HG03139 (cell line): Measurements from ENCODE around the gene BUB1.
"Not testable (repeated sequence)": the region's sequence is repeated elsewhere in the genome, so short reads cannot be mapped to it uniquely, and the experiment has no call there.

Experiments used
- ATAC-seq: cut with Tn5 transposase; IDR thresholded peaks from one replicate; pipeline ENCODE4 v1.9.1; 2021; ENCODE audit not compliant: unreplicated experiment

BUB1 gene

DNA sequence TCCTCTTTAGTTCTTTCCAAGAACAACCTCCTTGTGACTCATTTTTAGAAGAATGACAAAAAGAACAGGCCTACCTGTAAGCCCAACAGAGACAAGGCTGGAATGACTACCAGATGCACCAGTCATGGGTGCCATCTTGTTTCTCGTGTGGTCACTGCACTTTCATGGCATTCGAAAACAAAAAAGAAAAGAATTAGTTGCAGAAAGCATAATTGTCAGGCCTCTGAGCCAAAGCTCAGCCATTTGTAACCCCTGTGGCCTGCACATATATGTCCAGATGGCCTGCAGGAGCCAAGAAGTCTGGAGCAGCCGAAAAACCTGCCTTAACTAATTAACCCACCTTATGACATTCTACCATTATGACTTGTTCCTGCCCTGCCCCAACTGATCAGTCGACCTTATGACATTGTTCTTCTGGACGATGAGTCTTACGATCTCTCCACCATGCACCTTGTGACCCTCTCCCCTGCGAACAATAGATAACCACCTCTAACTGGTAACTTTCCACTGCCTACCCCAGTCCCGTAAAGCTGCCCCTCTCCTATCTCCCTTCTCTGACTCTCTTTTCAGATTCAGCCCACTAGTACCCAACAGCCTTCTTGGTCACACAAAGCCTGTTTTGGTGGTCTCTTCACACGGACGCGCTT lies 13.9 kb upstream of the BUB1 start:
- ATAC-seq: no peak

DNA sequence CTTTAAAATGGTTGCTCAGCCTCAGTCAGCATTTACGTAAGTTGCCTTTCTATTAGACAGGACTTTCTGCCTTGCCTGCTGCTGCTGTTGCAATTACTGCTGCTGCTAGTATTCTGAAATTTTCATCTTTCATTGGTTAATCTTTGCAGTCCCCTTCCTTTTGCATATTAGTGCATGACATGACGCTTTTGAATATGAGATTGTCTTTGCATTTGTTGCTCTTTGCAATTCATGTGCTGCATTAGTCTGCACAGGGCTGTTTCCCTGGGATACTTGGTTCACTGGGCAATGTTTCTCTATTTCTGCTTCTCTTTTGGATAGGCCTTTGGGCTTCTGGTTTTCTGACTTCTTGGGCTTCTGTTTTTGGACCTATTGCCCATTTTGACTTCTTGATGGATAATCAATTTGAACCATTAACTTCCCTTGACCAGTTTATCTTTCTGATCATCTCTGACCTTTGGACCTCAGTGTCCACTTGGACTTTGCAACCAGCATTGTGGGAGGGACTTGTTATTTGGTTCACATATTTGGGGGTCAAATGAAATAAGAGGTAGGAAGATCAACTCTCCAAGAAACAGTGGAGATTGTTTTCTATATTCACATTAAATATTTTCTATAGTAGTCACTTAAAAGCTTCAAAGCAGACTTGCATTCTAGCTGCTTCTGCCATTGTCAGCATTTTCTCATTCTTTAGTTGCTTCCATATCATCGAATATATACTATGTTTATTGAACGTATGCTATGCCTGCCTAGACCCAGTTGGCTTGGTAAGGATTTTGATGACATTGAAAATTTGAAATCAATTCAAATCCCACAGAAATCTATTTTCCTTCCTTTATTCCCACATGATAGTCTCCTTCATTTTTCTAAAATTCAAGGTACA lies 12.5 kb upstream of the BUB1 start:
- ATAC-seq: no peak

DNA sequence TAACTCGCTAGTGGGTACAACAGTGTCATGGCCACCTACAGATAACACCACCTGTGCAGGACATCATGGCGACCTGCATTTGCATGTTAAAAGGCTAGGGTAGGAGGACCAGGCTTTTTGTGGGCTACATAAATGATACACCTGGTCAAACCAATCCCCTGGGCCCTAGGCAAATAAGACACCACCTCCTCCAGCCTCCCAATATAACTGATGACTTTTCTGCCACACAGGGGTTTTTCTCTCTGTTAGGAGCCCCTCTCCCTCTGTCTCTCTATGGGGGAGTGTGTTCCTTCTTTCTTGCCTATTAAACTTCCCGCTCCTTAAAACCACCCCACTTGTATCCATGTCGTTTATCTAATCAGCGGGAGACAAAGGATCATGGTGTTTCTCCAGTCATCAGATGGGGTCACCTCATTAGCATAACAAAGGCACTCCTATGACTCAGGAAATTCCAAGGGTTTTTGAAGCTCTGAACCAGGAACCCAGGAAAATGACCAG lies 10.8 kb upstream of the BUB1 start:
- no peak for ATAC-seq

DNA sequence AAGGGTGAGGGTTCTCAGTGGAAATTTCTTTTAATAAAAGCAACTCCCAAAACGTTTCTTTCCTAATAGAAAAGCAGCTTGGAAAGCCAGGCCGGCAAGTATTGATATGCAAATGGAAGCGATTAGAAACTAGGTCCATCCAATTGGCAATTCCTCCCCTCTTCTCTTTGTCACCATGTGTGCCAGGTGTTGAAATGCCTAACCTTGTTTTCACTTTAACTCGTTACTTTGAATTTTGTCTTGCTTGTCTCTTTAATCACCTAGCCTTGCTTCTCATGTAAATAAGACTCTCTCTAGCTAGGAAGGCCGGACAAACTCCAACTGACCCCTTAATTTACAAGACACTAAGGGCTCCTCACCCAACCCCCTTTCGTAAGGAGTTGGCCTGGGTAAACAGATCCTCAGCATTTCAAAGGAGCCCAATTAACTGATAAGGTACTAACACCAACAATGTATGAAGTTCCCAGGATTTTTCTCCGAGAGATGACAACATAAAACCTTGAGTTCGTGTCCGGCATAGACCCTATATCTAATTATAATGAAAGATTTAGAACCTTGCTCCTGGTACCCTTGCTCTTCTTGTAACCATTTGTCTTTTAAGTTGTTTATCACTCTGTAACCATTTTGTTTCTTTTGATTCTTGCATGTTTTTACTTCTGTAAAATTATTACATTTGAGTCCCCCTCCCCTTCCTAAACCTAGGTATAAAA lies 10.1 kb upstream of the BUB1 start:
- ATAC-seq: not testable (repeated sequence)

DNA sequence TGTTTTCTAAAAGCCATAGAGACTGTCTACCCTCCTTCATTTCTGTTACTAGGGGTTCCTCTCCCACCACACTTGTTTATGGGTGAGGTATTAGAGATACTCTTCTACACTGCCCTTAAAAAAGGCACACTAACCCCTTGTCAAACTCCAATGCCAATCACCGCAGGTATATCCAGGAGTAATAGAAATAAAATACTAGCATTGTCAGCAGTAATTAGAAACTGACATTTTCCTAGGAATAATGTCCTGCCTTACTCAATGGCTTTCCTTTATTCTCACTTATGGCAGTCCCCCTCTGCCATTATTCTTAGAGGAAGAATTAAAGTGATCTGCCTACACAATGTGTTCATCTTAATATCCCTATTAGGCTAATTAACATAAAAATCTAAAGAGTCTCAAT lies 5.0 kb upstream of the BUB1 start:
- no peak for ATAC-seq

DNA sequence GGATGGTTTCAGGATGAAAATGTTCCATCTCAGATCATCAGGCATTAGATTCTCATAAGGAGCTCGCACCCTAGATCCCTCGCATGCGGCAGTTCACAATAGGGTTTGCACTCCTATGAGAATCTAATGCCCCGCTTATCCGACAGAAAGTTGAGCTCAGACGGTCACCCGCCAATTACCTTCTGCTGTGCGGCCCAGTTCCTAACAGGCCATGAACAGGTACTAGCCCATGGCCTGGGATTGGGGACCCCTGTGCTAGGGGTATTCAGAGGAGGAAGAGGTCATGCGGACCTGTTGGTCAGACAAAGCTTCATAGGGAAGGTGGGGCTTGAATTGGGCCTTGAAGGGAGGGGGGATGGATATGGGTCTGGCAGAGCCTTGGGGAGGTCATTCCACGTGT lies 4.4 kb upstream of the BUB1 start:
- ATAC-seq: no peak

DNA sequence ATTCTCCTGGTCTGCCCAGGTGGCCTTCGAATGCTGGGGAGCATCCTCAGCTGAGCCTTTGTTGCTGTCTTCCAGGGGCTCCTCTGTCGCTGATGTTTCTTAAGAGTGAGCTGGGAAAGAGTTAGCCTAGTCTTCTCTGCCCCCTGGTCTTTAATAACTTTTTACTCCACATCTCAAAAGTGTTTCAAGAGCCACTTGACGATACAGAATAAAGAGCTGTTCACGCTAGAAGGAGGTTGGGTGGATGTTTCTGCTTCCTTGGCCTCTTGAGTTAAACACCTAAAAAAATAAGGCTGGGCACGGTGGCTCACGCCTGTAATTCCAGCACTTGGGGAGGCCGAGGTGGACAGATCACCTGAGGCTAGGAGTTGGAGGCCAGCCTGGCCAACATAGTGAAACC lies 2.8 kb upstream of the BUB1 start:
- no peak for ATAC-seq

DNA sequence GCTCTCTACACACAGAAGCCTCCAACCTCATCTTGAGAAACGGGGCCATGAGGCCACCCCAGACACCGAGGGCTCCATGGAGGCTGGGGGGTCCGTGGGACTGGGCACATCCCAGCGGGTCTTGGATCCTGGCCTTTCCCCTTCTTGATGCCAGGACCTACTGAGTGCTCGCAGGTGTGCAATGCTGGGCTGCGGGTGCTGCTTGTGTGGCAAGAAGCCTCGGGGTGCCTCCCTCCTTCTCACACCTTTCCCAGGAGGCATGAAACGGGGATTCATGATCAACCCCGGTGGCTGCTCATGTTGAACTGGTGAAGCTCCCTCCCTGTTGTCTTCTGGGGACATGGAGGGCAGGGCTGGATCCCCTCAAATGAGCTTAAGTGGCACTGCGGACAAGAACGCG lies 2.0 kb upstream of the BUB1 start:
- ATAC-seq: no peak

DNA sequence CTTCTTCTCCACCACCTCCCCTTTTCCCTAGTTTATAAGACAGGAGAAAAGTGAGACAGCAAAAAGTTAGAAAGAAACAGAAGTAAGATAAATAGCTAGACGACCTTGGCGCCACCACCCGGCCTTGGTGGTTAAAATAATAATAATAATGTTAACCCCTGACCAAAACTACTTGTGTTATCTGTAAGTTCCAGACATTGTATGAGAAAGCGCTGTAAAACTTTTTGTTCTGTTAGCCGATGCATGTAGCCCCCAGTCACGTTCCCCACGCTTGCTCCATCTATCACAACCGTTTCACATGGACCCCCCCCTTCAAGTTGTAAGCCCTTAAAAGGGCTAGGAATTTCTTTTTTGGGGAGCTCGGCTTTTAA lies 1.5 kb upstream of the BUB1 start:
- ATAC-seq: no peak

DNA sequence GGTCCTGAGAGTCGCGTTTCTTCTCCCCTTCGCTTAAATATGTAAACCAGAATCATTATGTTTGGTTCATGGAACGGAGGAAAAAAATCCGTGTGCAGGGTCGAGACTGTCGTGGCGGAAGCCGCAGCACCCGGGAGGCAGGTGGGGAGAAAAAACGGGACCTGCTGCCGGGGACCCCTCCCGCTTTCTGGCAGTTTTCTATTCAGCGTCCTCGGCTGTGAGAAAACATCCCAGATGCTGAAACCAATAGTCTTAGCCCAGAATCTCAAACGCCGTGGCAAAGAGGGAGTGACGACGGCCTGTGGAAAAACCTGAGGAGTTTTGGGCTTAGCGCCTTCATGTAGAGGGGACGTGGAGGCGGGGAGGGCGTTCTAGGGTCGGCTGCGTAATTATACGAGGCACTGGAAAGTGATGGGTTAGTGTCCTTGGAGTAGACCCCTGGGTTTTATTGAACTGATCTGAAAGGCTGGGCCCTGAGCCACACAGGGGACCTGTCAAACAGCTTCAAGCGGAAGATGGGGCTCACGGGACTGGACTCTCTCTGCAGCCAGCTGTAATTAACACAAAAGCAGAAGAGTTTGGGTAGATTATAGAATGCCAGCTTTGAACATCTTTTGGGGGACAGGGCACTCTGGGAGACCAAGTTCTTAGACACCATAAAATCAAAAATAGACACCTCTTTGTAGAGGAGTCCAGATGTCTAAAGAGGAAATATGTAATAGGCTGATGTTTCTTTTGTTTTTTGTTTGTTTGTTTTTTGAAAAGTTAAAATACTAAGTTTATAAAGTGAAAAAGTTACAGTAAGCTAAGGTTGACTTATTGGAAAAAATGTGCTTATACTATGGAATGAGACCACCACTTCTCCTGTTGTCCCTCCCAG lies 834 bp upstream of the BUB1 start:
- ATAC-seq: no peak

DNA sequence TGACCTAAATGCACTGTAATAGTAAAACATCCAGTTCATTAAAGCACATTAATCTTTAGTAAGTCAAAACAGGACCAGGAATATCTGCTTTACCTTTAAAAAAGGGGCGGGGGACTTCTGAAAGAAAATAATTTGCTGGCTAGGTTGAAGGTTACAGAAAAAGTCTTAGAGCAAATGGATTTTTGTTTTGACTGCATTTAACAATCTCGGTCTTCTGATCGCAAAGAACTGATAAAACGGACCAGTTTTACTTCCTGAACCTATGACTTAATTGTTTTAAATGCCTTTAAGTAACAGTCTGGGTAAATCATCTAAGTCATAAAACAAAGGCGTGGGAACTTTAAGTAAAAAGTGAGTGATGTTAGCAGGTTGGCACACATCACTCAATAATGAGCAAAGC lies 783 bp downstream of the BUB1 start:
- ATAC-seq: no peak

DNA sequence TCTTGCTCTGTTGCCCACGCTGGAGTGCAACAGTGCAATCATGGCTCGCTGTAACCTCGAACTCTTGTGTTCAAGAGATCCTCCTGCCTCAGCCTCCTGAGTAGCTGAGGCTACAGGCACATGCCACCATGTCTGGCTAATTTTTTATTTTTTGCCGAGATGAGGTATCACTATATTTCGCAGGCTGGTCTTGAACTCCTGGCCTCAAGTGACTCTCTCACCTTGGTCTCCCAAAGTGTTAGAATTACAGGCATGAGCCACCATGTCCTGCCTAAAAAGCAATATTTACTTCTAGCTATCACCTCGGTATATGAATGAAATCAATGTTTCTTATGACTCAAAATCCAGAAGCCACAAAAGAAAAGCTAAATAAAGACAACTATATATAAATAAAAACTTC lies 2.2 kb downstream of the BUB1 start:
- peak; percentile 8 for ATAC-seq

DNA sequence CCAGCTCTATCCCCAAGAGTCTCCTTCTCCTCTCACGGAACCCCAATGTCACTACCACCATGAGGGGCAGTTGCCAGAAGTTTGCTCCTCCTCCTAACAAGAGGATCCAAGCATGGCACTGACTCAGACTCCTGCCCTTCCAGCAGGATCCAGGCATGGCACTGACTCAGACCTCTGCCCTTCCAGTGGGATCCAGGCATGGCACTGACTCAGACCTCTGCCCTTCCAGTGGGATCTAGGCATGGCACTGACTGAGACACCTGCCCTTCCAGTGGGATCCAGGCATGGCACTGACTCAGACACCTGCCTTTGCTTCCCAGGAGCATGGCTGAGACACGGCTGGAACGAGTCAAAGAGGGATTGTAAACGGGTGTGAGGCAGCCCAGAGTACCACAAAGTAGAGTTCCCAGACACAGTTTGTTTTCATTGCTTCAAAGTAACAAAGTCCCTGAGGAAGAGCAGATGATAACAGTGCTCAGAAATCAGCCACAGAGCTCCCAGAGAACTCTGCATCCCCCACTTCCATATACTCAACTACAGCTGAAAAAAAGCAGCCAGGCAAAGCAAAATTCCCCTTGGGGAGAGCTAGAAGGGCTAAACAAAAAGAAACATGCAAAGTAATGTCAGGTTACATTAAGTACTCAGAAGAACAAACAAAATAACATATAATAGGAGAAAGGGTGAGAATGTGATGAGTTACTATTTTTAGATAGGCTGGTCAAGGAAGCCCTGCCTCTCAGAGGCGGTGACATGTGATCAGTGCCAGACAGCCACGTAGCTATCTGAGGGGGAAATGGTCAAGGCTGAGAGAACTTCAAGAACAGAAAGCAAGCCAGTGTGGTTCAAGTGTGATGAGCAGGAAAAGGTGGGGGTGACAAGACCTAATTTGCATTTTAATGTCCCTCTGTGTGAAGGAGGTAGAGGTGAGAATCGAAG lies 3.0 kb downstream of the BUB1 start:
- ATAC-seq: peak; percentile 74

DNA sequence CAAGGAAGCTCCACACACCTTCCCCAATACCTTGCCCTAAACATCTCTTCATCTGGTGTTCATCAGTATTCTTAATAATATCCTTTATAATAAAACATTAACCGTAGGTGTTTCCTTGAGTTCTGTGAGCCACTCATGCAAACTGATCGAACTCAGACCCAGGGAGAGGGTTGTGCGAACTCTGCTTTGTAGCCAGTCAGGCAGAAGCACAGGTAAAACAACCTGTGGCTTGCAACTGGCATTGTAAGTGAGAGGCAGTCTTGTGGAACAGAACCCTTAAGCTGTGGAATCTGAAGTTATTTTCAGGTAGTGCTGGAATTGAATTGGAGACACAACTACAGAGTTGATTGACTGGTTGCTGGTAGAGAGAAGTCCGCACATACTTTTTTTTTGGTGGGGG lies 4.7 kb downstream of the BUB1 start:
- no peak for ATAC-seq

DNA sequence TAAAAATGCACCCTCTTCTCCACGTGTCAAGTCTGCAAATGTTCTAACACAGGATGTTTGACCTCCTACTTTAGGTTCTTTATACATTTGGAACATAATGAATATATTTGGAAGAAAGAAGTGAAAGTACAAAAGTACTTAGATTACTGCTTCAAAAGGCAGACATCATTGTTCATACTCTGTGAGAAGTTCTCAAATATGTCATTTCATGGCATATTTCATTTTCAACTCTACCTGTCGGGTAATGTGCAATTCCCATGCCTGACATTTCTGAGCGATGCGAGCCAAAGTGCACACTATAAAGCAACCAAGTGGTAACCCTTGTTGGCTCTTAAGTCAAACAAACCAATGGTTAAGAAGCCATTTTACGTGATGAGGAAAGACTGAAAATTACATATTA lies 7.0 kb downstream of the BUB1 start:
- no peak for ATAC-seq

DNA sequence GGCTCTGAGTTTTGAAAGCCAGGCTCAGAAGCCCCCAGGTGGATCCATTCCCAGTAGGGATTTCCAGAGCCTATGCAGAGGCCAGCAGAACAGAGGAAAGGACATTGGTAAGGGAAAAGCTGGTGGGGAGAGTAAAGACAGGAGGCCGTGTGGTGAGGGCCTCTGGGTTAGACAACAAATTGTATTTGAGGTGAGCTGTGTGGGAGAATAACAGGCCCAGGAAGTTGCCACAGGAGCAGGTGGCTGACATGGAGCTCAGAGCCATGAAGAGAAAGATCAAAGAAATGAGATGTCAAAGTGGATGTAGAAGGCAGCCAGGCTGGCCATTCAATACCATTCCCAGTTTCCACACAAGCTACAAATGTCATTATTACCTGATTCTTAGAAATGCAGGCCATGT lies 8.8 kb downstream of the BUB1 start:
- no peak for ATAC-seq

DNA sequence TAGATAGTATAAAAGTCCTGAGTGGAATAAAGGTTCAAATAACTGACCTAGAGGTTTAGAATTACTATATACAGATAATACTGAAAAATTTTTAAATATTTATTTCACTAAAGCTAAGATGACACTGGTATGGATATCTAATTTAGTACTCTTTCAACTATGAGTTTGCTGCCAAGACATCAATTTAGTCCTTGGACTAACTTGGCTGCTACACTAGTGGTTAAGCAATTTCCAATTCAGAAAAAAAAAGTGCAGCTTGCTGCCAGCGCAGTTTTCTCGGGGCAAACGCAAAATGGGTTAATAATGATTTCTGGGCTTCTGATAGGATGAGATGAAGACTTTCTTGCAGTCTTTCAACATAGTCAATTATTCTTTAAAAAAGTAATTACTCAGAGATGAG lies 10.8 kb downstream of the BUB1 start:
- ATAC-seq: no peak

DNA sequence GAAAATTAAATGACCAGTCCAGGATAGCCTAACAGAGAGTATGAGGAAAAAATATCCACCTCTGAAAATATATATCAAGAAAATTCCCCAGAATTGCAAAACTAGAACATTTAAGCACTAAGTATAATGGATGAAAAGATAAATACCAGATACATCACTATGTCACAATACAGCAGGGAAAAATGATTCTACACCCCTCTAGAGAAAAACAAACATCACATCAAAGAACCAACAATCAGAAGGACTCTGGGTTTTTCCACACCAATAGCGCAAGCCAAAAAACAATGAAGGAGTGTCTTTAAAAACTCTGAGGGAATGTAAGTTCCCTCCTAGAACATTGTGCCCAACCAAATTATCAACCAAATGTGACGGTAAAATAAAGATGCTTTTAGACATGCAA lies 13.7 kb downstream of the BUB1 start:
- no peak for ATAC-seq

DNA sequence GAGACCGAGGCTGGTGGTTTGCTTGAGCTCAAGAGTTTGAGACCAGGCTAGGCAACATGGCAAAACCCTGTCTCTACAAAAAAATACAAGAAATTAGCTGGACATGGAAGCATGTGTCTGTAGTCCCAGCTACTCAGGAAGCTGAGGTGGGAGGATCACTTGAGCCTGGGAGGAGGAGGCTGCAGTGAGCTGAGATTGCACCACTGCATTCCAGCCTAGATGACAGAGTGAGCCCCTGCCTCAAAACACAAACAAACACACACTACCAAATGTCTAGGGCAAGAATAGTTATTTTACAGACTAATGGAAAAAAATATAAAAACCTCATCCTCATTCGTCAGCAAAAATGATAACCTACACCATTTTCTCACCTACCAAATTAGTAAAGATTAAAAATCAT lies 15.3 kb downstream of the BUB1 start:
- ATAC-seq: no peak

DNA sequence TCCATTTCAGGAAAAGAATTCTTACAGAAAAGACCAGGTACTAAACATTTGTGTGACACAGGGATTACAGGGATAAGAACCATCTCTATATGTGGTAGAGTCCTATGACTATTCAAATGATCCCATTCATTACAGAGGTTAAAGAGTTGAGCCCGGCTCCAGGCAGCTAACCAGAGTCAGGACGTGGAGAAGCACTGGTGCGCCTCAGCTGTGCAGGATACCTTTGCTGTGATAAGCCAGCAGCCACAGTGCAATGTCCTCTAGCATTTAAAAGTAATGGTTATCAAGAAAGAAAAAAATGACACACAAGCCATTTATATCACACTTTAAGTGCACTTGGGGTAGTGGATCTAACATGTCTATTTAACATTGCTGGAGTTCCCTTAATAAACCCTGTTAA lies 17.3 kb downstream of the BUB1 start:
- no peak for ATAC-seq
